GM19023 (cell line): Measurements from ENCODE around the gene DLGAP4.

Experiments used
- ATAC-seq: cut with Tn5 transposase; IDR thresholded peaks from one replicate; pipeline ENCODE4 v1.9.1; 2021; ENCODE audit warnings: mild to moderate bottlenecking, moderate library complexity; ENCODE audit not compliant: unreplicated experiment

The DLGAP4 gene

DNA sequence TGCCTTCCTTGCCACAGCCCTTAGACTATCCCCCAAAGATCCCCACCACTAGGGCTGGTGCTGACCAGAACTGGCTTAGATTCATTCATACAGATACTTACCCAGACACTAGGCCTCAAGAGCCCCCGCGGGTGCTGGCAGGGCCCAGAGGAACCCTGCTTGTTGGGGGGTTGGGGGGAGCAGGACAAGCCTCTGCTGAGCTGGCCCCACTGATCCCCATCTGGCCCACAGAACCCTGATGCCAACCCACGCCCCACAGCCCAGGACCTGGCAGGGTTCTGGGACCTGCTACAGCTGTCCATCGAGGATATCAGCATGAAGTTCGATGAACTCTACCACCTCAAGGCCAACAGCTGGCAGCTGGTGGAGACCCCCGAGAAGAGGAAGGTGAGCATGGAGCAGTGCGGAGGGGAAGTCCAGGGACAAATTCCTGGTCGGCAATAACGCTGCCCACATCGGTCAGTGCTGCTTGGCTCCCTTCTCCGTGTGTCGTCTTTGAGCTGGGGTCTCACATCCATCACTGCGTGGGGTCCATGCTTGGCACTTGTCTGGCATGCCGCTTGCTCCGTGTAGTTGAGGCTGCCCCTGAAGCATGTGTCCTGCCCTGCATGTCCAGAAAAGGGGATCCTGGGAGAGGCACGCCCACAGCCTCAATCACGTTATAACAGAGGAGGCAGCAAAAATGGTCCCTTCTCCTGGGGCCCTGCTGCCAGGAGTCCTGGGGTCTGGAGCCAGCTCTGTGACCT lies 219.7 kb downstream of the DLGAP4 start:
- ATAC-seq: no peak

DNA sequence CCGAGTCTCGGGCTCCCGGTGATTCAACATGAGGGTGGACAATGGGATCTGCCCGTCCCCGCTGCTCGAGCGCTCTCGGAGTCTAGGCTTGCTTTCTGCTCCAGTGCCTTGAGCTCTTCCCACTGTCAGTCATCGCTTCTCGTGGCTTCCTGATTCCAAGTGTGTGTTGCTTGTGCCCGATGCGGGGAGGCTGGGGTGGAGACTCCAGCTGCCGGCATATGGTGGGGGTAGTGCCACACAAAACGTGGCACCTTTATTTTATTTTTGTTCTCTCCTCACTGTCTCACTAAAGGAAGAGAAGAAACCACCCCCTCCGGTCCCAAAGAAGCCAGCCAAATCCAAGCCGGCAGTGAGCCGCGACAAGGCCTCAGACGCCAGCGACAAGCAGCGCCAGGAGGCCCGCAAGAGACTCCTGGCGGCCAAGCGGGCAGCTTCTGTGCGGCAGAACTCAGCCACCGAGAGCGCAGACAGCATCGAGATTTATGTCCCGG lies 220.4 kb downstream of the DLGAP4 start:
- ATAC-seq: no peak

DNA sequence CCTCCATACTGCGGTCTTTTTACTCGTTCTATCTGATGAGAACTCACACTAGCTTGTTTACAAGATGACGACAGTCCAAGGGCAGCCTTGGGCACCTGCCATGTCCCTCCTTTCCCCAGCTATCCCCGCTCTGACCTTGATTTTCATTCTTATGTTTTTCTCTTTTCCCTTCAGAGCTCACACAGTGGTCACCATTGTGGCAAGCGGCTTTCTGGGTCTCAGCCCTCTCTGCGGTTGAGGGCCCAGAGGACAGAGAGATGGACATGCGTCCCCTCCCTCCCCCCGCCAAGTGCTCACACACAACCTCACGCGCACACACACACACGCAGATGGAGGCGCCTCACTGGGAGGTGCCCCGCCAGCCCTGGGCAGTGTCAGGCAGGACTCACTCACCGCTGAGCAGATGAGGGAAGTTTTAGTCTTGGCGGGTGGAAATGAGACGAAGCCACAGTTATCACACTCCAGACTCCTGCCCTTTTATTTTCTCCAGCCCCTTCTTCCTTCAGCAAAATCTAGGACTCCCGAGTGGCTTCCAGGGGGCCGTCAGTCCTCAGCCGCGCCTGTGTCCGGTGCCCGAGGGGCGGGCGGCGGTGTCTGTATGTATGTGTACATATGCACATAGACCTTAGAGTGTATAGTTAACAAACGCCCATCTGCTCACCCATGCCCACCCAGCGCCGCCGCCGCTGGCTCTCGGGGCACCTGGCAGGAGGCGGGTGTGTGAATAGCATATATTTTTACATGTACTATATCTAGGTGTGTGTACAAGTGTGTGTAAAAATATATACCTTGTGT lies 221.4 kb downstream of the DLGAP4 start:
- ATAC-seq: no peak

GRCh38 chr20:36528176-36528874 lies 222.2 kb downstream of the DLGAP4 start:
- no peak for ATAC-seq

DNA sequence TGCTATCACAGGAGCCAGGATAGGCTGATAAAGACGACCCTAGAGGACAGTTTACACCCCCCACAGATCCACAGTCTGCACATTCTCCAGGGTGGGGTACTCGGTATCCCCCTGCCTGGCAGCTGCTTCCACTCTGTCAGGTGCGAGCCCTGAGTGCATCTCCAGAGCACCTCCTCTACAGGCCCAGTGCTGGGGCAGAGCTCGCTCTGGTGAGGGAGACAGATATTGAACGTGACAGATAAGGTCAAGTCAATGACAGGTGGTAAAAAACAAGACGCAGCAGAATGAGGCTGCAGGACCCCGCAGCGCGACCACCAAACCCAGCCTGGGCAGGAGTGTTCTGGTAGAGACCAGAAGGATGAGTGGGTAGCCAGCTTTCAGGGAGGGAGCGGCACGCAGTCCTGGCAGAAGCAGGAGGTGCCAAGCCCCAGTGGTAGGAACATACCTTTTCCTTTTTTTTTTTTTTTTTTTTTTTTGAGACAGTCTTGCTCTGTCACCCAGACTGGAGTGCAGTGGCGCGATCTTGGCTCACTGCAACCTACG lies 222.8 kb downstream of the DLGAP4 start:
- ATAC-seq: no peak

DNA sequence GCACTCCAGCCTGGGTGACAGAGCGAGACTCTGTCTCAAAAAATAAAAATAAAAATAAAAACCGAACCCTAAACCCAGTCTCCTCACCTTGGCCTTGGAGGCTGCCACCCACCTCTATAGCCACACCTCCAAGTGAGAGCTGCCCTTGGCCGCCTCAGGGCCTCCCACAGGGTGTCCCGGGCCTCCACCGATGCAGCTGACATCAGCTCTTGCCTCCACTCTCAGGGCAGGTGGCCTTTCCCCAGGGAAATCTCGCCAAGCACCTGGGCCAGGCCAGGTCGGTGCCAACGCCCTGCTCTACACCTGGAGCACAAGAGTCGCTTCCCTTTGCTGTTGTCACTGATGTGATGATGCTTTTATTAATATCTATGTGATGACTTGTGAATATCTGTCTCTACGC lies 226.2 kb downstream of the DLGAP4 start:
- no peak for ATAC-seq

DNA sequence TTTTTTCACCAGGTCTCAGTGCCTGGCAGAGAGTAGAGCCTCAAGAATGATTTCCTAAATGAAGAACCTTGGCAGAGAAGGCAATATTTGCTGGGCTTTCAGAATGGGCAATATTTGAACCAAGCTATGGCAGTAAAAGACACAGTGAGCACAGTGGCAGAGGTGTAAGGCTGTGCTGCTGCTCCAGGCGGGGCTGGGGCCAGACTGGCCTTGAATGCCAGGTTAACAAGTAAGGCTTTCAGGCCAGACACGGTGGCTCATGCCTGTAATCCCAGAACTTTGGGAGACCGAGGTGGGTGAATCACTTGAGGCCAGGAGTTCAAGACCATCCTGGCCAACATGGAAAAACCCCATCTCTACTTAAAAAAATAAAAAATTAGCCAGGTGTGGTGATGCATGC lies 226.7 kb downstream of the DLGAP4 start:
- no peak for ATAC-seq

GRCh38 chr20:36538026-36538722 lies 232.0 kb downstream of the DLGAP4 start:
- no peak for ATAC-seq

- ATAC-seq: no peak
These were observed 234.5 kb downstream of the DLGAP4 start for GRCh38 chr20:36540551-36541211.

- ATAC-seq: no peak
These were observed 235.2 kb downstream of the DLGAP4 start, which contains the start of gene MYL9 for GRCh38 chr20:36541227-36541767. MYL9 (plus strand) TSS chr20:36541519; CDS start chr20:36544885, 3,366 bp downstream.

DNA sequence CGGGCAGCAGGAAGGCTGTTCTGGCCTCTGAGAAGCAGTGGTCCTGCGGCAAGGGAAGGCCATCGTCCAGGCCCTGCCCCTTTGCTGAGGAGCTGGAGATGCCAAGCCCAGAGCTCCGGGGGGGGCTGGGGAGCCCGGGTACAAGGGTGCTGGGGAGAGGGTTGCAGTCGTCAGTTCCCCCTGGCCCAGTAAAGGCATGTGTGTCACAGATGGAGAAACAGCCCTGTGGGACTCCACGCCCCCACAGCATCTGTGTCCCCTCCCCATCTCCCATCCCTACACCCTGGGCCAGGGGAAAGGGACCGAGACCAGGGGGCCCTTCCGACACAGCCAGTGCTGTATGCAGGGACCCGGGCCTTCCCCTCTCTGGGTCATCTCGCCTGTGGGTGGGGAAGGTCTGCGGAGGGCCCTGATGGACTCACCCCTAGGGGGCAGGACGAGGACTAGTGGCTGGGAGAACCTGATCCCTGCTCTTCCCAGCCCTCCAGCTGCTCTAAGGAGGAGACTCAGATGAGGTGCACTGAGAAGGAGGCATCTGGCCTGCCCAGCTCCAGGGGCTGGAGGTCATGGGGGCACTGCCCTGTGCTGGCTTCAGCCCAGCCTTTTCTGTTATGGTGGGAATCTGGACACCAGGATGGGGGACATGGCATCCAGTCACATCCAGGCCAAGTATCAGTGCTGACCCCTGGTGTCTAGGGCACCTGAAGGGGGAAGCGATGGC lies 235.8 kb downstream of the DLGAP4 start:
- ATAC-seq: no peak

DNA sequence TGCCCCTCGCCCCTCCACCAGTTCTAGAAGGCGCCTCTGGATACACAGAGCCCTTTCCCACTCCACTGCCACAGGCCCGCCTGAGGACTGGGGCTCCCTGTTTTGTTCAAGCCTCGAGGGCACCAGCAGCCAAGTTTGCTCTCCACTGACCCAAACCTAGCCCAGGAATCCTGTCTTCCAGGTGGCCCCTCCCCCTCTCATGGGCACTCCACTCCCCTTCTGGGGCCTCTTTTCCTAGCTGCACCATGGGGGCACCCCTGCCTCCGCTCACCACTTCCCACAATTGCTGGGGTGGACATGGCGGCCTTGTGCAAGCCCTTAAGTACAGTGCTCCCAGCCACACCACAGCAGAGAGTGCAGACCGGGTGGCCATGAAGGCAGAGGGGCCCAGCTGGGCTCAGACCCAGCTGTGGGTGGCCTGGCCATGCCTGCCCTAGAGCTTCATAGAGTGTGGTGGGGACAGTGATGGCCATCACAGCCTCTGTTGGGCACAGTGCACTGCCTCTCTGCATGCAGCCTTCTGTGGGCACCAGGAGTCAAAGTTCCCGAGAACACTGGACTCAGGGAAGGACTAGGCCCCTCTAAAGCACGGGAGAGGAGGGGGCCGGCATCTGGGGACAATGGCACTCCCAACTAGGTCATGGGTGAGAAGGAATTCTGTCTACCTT lies 236.5 kb downstream of the DLGAP4 start:
- no peak for ATAC-seq

- ATAC-seq: no peak
These were observed 237.3 kb downstream of the DLGAP4 start for GRCh38 chr20:36543184-36544133.

GRCh38 chr20:36544134-36545018 lies 238.2 kb downstream of the DLGAP4 start:
- ATAC-seq: no peak

DNA sequence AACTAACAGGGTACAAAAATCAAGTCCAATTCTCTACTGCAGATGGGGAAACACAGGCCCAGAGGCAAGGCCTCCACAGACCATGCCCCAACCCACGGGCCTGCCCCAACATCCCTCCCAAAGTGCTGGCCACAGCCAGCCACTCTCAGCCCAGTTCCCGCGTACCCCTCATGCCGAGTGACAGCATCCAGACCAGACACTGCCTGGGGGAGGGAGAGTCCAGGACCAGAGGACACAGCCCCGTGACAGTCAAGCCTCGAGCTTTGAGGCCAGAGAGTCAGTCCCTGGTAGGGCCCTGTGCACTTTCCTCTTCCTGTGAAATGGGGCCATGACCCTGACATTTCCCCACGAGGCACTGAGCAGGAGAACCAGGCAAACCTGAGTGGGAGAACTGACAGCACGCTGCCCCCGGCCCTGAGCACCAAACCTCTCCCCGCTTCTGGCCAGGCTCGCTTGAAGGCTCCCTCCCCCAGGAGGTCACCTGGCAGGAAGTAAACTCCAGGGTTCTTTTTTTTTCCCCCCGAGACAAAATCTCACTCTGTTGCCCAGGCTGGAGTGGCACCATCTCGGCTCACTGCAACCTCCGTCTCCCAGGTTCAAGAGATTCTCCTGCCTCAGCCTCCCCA lies 240.1 kb downstream of the DLGAP4 start:
- no peak for ATAC-seq
